HG03354 (cell line): Measurements from ENCODE around the gene DOK3.

Source experiments
- ATAC-seq: cut with Tn5 transposase; IDR thresholded peaks from one replicate; pipeline ENCODE4 v1.9.1; 2021; ENCODE audit warnings: mild to moderate bottlenecking; ENCODE audit not compliant: unreplicated experiment, poor library complexity, severe bottlenecking

The DOK3 gene

DNA sequence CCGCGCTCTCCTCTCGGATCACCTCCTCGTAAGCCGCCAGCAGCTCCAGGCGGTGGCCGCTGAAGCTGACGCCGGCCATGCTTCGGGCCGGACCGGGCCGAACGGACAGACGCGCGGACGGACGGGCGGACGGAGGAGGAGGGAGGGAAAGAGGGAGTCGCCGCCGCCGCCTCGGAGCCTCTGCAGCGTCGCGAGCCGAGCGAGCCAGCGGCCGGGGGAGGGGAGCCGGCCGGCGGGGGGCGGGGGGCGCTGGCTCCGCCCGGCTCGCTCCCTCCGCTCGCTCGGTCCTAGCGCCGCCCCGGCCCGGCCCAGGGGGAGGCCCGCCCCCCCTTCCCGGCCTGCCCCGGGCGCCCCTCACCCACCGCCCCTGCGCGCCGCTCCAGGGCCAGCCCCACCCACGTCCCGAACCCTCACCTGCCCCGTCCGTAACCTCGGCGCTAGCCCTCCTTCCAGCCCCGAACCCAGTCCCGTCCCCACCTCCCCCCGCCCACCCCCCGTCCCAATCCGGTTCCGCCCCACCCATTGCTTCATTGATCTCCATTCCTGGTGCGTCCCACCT lies 36.1 kb downstream of the DOK3 start, which contains the start of gene DBN1:
Gene DBN1, minus strand, starts transcription at position 192 of the 559 bp plus-strand sequence. Its CDS starts 113 bp downstream, at position 79.
- ATAC-seq: peak; percentile 49

DNA sequence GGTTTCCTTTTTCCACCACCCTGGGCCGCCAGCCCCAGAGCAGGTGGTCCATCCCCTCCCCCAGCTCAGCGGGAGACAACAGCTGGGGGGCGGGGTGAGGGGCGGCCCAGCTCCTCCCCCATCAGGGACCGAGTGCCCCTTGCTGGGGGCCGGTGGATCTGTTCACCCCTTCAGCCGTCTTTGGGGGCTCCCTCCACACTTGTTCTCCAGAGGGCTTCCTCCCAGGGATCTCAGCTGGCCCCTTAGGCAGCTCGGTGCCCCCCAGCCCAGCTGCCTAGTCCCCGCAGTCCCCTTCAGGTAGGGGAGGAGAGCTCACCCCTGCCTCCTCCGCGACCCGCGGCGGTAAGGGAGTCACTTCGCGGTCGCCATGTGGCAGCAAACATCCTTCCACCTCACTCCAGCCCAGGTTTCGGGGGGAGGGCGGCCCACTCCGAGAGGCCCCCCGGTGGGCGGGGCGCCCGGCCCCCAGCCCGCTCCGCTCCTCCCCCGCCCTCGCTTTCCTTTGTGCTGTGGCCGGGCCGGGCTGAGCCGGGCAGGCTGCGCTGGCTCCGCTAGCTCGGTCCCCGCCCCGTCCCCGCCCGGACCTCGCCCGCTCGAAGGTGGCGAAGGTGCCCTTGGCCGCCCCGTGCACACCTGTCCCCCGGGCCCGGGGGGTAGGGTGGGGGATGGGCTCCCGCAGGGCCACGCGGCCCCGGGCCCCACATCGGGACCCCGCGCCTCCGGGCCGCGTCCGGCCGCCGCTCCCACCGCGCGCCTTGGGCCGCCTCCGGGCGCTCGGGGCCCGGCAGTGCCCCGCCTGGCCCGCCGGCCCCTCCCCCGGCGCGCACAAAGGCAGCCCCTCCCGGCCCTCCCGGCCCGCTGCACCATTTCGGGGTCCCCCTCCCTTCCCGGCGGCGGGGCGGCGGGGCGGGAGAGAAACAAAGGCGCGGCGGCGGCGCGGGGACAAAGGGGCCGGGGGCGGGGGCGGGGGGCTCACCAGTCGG lies 36.9 kb downstream of the DOK3 start:
- peak; percentile 50 for ATAC-seq

DNA sequence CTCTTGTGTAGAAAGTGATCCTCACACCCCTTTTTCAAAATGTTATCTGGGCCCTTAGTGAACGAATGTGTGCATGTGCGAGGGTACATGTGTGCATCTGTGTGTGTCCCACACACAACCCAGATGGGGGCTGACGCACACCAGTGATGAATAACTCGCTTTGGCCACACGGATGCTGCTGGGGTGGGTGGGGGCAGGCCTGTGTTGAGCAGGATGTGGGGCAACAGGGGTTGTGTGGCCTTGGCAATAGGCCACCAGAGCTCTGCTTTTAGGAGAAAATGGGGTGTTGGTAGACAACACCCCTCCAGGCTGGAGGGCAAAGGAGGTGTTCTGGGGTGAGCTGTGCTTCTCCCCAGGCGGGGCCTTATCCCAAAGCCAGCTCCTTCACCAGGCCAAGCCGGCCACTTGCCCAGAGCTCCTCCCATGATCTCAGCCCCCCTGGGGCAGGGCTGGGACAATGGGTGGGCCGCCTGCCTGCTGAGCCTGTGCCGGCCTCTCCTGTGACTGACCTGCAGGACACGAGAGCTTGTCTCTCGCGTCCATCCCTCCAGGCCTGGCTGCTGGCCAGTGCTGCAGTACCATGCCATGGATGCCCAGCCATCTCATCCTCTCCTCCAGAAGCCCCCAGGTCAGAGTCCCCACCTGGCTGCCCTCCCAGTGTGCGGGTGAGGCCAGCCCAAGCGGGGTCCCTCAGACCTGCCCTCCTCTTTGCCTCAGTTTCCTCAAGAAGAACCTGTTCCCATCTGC lies 37.8 kb downstream of the DOK3 start:
- no peak for ATAC-seq

DNA sequence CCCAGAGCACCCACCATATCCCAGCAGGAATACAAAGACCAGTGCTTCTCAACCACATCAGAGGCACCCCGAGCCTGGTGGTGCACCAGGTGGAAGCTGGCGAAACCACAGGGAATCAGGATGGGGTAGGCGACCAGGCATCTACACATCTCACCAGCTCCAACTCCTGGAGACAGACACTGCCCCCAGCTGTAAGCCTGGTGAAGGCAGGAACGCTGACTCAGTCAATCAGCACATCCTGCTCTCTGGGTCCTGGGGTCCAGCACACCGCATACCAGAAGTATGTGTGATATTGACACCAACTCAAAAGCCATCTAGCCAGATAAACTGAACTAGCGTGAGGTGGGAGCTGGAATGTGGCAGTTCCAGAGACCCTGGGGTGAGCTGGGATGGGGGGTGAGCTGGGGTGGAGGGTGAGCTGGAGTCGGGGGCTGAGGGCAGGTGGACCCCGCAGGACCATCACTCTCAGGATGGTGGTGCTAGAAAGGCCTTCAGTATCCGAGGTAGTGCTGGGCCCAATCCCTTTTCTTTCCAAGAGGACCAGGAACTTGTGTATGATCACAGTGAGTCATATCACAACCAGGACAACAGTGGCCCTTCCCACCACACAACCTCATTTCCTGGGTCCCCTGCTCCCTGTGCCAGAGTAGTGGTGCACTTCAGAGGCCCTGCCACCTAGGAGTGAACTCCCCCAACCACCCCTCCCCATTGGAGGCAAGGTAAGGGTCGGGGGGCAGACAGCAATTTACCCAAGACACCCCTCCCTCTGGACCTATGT lies 38.7 kb downstream of the DOK3 start:
- no peak for ATAC-seq

DNA sequence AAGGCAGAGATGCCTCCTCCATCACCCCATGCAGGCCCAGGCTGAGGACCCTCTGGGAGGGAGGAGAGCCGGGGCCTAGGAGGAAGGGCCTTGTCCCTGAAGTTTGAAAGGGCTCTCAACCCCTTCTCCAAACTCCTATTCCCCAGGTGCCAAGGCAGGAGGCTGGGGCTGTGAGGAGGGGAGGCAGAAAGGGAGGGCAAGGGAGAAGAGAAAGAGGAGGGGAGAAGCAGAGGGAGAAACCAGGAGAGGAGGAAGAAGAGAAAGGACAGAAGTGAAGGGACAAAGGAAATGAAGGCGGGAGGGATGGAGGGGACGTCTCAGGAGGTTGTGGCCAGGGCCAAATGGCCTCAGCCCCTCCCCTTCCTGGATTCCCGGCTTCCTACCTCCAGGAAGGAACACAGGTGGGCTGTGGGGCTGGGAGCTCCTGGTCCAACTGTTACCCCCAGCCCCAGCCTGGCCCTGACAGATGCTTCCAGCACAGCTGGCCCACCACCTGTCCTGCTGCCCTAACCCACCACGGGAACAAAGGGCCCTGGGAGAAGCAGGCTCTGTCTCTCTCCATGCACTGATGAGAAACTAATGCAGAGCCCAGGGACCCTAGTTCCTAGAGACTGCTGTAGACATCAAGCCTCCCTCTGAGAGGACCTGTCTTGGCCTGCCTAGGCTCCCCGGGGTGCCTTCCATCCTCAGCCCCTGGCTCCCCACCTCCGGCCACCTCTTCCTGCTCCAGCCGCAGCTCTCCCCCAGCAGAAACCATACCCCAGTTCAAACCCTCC lies 39.7 kb downstream of the DOK3 start:
- no peak for ATAC-seq

DNA sequence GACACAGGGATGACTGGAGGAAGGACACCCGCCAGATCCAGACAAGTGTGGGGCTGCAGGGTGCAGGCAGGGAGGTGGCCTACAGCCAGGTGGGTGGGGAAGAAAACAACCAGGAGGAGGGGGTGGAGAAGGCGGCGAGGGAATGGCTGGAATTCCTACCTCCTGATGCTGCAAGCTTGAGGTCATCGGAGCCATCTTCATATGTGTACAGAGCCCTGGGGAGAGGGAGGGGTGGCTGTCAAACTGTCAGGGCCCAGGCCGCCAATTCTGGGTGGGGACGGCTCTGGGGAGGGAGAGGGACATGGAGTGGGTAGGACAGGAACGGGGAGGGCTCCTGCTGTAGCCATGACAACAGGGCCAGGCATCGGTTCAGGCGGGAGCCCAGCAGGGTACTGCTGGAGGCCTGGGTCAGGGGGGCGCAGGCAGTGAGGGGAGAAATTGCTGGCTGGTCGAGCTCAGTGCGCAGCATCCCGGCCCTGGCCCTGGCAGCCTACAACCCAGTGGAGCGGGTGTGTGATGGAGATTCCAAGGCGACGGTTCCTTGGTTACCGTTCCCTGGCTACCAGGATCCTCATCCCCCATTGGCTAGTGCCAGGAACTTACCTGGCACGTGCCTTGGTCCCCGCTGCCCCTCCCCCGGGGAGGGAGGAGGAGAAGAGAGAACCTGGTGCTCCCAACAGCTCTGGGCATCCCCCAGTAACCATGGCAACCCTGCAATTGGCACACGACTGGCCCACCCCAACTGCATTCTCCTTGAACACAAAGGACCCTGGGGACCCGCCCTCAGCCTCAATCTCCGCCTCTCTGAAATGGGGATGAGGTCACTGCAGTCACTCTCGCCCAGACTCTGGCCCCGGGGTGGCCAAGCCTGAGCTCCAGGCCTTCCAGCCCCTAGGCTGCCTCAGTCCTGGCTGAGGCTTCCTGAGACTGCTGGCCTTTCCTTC lies 40.7 kb downstream of the DOK3 start:
- ATAC-seq: no peak

DNA sequence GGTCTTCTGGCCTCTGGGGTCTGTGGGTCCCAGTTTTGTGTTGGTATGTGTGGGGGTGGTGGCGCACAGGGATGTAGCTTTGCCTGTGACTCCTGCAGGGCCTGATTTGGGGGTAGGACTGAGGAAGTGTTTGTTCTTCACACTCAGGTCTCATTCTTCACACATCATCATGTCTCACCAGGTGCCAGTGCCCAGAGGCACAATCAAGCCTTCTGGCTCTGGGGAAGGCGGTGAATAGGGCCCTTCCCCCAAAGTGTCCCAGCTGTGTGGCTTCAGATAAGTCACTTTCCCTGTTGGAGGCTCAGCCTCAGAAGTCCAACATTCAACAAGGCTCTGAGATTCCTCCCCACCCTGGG lies 41.3 kb downstream of the DOK3 start:
- ATAC-seq: no peak

DNA sequence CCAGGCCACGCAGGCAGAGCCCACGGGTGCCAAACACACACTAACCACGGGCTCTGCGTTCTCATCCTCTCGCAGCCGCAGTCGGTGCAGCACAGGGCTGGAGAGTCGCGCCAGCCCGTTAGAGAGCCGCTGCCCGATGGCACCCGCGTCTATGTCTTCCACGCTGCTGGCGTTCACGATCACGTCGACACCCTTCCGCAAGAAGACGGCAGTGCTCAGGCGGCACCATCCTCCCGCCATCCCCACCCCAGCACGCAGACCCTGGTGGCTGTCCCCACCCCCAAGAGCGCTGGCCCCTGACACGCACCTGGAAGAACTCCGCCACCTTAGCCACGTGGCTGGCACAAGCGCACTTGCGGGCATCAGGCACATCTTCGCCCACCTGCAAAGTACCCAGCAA lies 42.2 kb downstream of the DOK3 start:
- ATAC-seq: no peak

DNA sequence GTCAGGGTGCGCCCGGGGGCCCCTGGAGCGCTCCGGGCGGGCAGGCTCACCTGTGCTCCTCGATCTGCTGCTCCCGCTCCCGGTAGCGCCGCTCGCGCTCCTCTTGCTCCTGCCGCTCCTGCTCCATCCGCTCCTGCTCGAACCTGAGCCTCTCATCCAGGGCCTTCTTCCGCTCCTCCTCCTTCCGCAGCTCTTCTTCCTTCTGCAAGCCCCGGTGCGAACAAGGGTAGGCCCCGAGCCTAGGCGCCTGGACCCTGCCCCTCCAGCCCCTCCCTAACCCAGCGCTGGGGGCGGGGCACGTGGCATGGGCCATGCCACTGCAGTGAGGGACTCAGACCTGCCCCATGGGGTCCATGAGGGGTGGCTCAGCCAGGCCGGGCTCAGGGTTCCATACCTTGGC lies 42.8 kb downstream of the DOK3 start:
- ATAC-seq: no peak

DNA sequence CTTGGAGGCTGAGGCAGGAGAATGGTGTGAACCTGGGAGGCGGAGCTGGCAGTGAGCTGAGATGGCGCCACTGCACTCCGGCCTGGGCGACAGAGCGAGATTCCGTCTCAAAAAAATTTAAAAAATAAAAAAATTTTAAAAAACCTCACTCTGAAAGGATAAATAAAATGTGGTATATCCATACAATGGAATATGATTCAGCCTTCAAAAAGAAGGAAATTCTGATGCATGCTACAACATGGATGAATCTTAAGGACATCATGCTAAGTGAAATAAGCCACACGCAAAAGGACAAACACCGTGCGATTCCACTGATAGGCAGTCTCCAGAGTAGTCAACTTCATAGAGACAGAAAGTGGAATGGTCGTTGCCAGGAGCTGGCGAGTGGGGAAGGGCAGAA lies 44.6 kb downstream of the DOK3 start:
- no peak for ATAC-seq

DNA sequence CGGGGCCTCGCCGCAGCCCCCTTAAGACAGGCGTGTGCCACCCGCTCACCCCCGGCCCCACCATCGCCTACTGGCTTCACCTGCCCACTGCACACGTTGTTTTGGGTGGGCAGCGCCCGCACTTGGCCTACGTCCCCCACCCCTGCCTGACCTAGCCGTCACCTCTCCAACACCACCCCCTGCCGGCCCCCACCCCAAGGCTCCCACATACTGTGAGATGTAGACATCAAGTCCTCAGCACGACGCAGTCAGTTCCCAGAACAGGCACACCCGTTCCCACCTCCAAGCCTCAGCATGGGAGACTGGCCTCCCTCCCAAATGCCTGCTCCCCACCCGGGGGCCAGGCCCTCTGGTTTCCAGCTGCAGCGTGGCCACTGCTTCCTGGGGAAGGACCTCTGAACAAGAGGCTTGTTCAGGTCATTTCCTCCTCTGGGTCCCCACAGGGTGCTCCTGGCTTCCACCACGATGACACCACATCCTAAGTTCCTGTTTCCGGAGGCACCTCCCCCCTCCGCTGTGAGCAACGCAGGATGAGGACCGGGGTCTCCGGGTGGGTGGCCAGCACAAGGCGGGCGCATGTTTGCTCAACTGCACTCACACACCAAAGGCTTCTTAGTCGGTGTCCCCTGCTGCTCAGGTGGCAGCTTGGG lies 47.5 kb downstream of the DOK3 start:
- ATAC-seq: no peak

DNA sequence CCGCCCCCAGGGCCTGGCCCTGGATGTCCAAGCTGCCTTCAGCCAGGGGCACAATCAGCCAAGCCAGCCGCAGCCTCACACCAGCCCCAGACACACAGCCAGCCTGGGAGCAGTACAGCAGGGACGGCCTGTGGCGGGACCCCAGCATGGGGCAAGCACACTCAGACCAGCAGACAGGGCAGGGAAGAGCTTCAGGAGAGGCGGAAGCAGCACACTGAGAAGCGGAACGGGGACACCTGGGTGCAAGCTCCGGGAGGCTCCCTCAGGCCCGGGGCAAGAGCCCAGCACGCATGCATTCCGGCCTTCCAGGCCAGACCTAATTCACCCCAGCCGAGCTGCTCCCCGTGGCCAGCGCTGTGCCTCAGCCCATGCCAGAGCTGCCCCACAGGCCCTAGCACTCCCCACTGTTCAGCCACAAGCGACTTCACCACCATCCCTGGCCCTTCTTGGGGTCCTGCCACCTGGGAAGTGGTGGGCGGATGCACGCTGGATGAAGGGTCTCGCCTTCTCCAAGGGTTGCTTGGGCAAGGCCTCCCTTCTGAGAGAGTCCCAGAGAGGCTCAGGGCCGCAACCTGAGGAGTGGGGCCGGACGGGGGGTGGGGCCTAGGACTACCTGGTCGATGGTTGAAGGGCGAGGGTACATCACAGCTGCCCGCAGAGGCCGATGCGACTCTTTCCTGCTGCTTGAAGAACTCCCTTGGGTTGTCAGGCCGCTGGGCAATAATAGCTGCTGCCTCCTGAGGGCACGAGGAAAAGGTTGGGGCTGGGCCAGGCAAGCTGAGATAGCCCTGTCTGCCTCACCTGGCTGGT lies 49.6 kb downstream of the DOK3 start:
- no peak for ATAC-seq

DNA sequence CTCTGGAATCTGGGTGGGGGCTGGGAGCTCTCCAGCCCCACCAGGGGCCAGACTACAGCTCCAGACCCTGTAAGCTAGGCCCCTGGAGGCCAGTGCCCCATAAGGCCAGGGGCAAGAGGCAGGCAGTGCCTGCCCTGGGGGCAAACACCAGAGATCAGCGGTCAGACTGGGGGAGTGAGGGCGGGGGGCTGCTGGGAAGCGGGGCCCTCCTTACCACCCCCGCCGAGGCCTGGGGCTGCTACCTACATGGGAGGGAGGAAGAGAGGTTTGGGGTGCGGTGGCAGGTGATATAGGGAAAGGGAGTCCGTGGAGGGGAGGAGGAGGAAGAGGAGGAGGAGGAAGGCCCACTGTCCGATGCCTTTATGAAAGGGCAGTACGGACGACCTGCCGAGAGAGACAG lies 50.3 kb downstream of the DOK3 start:
- no peak for ATAC-seq

DNA sequence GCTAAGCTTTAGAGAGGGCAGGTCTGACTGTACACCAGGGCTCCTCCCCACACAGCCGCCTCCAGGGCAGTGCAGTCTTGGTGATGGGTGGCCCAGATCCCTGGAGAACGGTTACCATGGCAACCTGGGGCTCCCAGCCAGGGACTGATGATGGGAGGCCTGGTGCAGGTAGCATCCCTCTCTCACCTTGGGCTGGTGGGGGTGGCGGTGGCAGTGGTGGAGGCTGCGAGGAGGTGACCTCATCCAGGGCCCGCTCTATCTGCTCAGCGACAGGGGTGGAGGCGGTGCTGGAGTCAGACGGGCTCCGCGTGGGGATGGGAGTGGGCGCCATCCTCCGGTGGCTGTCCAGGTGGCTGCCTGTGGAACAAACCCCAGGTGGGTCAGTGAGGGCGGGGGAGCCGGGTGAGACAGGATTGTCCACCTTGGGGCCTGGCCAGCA lies 50.7 kb downstream of the DOK3 start:
- no peak for ATAC-seq

DNA sequence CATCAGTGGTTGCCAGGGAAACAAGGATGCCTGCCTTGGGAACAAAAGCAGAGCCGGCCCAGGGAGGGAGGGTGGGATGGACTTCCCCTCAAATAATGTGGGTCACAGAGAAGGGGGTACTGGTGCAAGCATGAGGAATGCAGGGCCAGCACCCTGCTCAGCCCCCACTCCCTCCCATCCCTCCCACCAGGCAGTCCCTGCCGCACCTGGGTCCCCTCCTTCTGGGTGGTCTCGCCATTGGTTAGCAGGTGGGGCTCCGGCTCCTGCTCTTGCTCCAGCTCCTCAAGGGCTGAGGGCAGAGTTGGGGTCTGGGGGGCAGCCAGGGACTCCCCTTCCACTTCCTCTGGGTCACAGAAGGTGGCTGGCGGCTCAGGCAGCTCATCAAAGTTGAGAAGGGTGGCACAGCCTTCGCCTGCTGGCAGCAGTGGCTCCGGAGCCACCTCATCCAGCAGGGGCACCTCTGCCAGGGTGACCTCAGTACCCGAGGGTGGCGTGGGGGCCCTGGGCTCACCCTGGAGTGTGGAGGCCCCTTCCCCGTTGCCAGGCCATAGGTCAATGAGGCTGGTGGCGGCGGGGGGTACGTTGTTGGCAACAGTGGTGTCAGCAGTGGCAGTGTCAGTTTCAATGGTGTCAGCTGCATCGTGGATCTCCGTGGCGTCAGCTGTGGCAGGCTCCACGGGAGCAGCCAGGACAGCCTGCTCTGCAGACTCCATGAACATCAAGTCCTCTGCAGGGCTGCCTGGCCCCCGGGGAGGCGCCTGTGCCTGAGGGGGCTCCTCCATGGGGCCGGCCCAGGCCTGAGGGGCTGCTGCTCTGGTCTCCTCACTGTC lies 51.6 kb downstream of the DOK3 start:
- ATAC-seq: no peak
